Stimulated activated CD4-positive, alpha-beta T cell treated with anti-CD3 and anti-CD28 coated beads, TNF-alpha, amount 100 ng/mL, for 48 hours (primary cell): Measurements from ENCODE around the gene RPS16.

ENCODE experiments used
- DNase-seq, 3 donors: peaks; one replicate each; pipeline ENCODE4 v3.0.0-alpha.2; 2020; ENCODE audit warnings: low read depth in 3 of 3

RPS16 gene

GRCh38 chr19:39388657-39389056 lies 47.1 kb downstream of the RPS16 start:
- DNase-seq: no peak

GRCh38 chr19:39386557-39386956 lies 49.2 kb downstream of the RPS16 start:
- DNase-seq: no peak

GRCh38 chr19:39385629-39386411 lies 49.9 kb downstream of the RPS16 start:
- DNase-seq: no peak

- no peak for DNase-seq
Measured at GRCh38 chr19:39384839-39385568, 50.7 kb downstream of the RPS16 start.
